GM21576 (cell line): ENCODE measurements around the gene SCML1.

Source experiments
- ATAC-seq: cut with Tn5 transposase; IDR thresholded peaks from one replicate; pipeline ENCODE4 v1.9.1; 2021; ENCODE audit warnings: mild to moderate bottlenecking, moderate library complexity; ENCODE audit not compliant: unreplicated experiment

The SCML1 gene, protein sequence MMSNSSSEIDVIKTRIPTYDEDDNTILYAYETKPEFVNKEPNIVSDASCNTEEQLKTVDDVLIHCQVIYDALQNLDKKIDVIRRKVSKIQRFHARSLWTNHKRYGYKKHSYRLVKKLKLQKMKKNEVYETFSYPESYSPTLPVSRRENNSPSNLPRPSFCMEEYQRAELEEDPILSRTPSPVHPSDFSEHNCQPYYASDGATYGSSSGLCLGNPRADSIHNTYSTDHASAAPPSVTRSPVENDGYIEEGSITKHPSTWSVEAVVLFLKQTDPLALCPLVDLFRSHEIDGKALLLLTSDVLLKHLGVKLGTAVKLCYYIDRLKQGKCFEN

DNA sequence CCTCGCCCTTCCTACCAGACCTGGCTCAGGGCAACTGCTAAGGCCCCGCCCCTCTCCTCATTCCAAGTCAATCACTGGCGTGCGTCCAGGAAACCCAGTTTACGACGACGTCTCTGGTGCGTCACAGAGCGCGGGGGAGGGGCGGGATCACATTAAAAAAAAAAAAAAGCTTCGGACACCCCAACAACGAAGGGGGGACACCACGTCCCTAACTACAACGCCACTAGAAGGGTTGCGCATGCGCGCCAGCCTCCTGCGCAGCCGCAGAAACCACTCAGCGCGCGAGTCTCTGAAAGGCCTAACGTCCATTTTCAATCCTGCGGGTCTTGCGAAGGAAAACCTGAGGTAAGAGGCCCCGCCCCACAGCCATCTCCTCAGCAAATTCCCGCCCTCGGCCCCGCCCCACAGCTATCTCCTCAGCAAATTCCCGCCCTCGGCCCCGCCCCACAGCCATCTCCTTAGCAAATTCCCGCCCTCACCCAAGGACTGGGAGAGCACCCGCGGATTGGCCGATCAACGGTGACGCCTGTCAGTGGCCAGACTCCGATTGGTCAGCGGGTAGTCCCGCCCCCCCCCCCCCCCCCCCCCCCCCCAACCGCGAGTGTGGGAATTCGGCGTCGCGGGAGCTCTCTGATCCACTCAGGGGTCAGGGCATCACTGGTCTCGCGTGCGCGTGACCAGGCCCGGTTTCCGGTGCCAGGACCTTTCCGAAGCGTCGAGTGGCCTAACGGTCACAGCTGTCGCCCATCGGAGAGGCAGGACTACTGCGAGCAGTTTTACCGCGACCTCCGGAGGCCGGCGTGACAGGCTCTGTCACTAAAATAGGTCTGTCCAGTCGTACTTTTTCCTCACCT is at the start of gene SCML1:
Gene SCML1, plus strand, starts transcription at position 638 of the 854 bp plus-strand sequence. CDS start 6,694 bp downstream, outside the sequence.
- peak; percentile 69 for ATAC-seq

DNA sequence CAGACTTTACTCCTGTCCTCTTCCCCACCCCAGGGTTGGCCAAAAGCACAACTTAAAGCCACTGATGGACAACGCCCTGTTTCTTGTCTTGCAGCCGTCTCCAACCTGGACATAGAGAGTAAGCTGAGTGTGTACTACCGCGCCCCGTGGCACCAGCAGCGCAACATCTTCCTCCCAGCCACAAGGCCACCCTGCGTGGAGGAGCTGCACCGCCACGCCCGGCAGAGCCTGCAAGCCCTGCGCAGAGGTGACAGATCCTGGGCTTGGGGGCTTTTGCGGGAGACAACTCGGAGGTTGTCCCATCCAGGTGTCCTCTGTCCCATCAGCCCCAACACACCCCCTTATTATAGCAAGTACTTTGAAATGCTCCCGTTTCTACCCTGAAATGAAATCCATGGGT is 49.6 kb upstream of the SCML1 start:
- no peak for ATAC-seq

DNA sequence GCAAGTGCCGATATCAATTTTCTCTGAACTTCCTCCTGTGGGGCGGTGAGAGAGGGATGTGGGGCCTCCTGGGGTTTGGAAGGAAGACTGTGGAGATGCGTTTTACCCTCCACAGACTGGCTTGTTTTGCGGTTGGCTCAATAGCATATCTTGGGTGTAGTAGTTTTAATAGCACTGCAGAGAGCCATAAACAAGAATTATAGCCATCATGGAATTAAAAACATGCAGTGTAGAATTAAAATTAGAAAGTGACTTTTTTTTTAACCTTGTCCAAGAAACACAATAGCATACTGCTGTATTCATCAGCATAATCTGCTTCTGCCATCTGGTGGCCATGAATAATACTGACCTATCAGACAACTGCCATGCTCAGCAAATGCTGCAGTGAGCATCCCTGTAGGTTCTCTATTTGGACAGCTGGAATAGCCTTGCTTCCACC is 47.3 kb upstream of the SCML1 start:
- ATAC-seq = peak; percentile 84

DNA sequence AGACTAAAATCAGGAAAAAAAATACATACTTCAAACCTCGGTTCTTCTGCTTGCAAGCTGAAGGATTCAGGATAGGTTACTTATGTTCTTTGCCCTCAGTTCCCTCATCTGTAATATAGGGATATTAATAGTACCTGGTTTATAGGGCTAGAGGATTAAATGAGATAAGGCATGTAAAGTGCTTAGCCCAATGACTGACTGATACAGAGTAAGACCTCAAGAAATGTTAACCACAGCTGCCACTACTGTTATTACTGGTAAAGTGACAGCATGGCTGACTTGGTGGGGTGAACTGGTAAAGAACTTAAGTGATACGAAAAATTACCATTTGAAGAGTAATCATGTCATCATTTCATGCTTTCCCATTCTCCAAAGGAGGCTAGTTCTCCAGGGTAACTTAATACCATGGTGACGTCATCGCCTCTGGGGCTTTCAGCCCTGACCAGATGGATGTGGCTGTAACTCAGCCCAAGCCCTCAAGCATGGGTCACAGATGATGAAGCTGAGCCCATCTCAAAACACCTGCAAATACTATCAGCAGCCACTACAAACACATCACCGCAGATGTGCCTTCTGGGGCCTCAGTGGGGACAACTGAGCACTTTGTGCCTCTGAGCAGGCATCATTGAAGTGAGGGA is 44.5 kb upstream of the SCML1 start:
- ATAC-seq = no peak

DNA sequence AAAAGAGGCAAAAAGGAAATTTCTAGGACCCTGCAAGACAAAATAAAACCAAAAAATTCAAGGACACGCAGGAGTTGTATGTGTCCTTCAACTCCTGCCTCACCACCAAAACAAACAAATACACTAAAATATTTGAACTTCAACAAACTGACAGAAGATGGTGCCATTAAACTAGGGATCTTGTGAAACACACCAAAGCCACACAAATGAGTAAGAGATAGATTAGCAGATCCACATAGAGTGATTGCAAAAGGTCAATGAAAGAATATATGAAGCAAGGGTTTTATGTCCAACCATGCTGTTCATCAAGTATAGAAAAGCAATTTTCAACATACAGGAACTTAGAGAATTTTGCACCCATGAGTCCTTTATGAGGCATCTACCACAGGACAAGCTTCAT is 40.1 kb upstream of the SCML1 start:
- ATAC-seq = no peak

DNA sequence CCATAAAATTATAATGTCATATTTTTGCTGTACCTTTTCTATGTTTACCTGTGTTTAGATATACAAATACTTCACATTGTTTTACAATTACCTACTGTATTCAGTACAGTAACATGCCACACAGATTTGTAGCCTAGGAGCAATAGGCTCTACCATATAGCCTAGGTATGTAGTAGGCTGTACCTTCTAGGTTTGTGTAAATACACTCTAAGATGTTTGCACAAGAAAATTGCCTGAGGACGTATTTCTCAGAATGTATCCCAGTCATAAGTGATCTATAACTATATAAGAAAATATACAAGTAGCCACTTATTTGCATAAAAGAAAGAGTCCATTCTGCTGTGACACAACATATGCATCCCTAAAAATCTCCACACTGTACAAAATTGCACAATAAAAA is 36.3 kb upstream of the SCML1 start:
- no peak for ATAC-seq

DNA sequence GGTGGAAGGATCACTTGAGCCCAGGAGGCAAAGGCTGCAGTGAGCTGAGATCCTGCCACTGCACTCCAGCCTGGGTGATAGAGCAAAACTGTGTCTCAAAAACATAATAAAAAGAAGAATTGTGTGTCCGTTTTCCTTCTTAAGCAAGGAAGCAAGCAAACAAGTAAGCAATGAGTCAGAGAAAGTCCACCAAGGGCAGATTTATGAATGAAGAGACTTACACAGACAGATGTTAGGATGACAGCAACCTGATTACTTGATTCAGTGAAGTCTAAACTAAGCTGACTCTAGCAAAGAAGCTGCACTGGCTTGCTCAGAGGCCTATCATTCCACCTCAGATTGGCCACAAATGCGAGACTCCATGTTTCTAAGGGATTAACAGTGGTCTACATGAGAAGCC is 34.1 kb upstream of the SCML1 start:
- ATAC-seq = no peak

DNA sequence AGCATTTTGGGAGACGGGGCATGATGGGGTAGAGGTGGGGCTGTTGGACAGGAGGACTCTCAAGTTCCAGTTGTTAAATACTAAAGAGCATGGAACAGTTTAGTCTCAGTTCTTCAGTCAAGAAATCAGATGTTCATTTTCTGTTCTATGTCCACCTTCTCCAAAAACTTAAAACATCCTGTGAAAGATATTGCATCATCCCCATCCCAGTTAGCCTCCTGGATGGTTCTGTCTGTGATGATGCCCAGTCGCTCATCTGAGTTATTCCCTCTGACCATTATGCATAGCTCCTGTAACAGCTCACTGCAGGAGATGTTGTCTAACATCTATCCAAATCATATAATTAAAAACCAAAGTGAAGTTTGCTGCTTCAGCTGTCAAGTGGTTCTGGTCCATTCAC is 32.1 kb upstream of the SCML1 start:
- no peak for ATAC-seq

DNA sequence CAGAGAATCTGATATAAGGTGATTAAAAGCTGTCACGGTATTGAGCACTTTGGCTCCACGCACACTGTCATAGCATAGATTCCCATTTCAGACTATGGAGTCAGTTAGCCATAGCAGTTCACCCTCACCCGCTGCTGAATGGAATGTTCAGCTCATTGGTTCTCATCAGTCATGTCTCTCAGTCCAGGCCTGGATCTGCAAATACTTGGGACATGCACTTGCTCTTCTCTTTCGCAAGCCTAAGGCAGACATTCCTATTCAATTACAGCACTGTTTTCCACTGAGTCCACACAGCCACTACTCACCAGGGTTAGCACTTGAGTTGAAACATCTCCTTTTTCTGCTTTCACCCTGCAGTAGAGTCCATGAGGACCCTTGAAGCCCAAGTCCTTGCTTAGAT is 30.6 kb upstream of the SCML1 start:
- no peak for ATAC-seq

DNA sequence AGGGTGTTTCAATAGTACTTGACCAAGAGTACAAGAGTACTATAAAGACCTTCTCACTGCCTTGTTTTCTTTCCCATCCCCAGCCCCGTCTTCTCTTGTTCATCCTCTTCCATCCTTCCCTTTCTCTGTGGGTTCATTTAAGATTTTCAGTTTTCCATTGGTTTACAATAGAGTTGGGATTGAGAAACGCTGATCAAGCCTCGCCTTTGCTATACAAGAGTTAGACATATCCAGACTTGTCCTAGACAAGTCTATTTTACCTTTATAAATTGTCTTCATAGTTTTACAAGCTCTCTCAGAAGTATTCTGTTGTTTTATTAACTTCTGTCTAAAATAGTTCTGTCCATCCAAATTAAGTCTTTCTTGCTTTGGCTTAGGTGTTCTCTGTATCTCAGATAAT is 29.6 kb upstream of the SCML1 start:
- no peak for ATAC-seq

DNA sequence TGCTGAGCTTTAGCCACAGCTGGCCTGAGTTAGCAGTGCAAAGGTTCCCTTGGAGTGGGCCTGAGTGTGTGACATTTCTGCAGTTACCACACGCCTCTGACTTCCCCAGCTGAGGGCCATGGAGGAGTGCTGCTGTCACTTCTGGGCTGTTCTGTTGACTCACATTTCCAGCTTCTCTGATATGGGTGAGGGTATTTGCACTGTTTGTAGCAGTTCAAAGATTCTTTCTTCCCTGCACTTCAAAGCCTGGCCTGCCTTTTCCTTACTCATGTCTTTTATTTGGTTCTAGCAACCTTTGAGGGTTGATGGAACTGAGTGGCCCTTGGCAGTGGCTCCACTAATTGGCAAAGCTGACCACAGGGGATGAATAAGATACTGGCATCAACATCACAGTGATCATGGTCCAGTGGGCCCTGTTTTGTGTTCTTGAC is 26.4 kb upstream of the SCML1 start:
- ATAC-seq = no peak

DNA sequence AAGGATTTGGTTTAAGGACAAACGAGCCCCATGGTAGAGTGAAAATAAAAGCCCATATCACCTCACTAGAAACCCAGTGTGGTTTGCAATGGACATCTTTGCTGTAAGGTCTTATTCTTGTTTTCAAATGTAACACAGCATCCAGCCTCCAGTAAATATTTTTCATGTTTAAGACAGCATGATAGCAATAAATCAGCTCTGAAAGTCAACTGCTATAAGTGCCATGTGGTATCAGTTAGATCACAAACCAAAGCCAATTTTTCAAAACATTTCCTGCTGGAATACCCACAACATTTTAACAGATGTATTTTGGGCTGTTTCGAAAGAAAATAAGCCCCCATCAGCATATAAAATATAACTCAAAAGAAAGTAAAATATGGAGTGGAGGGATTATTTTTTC is 24.0 kb upstream of the SCML1 start:
- ATAC-seq = no peak

DNA sequence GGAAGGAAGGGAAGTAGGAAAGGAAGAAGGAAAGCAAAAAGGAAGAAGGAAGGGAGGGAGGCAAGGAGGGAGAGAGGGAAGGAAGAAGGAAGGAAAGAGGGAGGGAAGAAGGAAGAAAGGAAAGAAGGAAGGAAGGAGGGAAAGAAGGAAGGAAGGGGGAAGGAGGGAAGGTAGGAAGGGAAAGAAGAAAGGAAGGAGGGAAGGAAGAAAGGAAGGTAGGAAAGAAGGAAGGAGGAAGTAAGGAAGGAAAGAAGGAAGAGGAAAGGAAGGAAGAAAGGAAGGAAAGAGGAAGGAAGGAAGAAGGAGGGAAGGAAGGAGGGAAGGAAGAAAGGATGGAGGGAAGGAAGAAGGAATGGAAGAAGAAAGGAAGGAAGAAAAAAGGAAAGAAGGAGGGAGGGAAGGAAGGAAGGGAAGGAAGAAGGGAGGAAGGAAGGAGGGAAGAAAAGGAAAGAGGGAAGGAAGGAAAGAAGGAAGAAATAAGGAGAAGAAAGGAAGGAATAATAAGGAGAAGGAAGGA is 18.6 kb upstream of the SCML1 start:
- no peak for ATAC-seq

DNA sequence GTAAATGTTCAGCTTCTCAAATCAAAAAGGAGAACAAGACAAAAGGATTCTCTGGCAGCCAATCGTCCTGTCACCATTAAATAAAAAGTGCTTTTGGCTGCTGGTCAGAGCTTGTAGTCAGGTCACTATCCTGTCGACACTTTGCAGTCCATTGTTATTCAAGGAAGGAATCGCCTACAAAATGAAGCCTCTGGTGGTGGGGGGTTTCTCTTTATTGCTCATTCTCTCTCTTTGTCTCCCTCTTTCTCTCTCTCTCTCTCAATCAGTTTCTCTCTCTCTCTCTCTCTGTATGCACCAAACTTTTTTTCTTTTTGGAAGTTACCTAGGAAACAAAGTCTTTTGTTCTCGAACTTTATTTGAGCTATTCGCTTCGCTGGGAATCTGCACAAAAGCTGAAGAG is 17.6 kb upstream of the SCML1 start:
- no peak for ATAC-seq

DNA sequence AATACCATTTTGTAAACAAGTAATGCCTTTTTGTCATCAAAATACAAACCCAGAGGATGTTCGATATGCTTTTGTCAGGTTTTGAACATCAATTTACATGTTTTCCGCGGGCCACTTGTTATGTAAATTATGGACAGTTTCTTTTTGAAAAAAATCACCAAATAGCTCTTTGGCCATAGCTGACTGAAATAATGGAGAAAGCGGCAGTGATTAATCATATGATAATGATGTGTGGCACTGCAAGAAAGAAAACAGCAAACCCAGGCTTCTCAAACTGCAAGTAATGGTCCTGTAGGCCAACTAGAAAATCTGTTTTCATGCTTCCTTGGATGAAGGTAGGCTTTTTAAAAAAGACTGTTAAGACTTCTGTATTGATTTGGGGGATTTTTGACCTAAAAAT is 15.6 kb upstream of the SCML1 start:
- ATAC-seq = no peak

DNA sequence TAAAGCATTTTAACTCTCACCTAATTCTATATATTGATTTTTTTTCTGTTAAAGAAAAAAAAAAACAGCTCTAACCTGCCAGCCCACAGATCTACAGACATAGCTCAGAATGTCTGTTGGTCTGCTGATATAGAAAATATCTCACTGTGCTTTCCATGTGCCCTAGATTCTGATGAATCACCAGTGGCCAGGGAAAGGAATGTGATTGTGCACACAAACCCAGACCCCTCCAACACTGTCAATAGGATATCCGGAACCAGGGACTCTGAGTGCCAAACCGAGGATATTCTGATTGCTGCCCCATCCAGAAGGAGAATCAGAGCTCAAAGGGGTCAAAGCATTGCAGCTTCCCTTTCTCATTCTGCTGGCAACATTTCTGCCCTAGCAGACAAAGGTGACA is 12.1 kb upstream of the SCML1 start:
- no peak for ATAC-seq

DNA sequence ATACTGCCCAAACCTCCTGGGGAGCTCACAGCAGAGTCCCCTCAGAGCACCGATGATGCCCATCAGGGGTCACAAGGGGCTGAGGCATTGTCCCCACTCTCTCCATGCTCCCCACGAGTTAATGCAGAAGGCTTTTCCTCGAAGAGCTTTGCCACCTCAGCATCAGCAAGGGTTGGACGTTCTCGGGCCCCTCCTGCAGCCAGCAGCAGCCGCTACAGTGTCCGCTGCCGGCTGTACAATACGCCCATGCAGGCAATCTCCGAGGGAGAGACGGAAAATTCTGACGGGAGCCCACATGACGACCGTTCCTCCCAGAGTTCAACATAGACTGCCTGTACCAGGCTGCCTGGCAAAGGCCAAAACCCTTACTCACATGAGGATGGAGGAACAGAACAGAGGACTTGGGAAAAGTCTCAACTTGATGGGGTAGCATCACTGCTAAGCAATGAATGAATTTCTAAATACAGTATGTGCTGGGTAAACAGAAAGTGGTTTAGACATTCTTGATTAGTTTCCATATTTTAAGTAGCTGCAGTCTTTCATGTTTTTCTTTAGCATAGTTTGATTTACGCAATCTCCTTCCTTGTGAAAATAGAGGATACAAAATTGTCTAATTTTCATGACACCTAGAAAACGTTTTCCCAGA is 5.0 kb upstream of the SCML1 start:
- ATAC-seq = no peak

DNA sequence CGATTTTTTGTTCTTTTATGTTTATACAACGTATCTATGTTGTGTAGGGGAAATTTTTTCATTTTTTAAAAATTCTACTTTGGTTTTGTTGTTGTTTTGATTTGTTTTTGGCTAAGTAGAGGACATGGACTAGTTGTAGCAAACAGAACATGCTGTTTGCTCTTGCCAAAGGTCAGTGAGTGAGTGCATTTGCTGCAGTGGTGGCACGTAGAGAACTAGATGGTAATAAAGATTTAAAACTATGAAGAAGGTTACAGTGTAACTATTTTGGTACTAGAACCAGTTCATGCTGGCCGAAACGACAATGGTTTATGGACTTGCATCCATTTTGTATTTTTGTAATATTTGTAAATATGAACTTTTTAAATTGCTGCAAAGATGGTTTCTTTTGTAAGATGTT is 1.9 kb upstream of the SCML1 start:
- no peak for ATAC-seq

DNA sequence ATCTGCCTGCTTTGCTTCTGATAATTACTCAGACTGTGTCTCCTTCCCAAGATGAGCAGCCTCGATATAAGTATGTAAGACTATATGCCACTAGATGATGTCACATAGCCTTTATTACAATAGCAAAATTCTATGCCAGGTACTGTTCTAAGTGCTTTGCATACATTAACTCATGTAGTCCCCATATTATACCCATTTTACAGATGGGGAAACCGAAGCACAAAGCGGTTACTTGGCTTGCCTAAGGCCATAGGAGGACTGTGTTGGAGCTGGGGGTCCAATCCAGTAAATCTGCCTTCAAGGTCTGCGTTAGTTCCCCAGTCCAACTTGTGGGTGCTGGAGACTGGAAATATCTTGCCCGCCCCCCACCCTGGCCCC is 826 bp upstream of the SCML1 start:
- ATAC-seq = no peak

DNA sequence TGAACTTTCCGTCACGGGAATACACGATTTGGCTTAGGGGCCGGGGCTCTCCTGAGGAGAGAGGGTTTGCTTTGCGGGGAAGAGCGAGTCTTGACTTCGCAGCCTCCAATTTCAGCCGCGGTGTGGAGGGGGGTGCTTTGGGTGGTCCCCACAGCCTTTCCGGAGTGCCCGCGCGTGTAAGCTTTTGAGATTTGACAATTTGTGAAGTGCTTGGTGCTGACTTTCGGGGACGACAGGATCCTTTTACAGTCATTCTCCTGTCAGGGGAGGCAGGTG is 355 bp downstream of the SCML1 start:
- no peak for ATAC-seq

DNA sequence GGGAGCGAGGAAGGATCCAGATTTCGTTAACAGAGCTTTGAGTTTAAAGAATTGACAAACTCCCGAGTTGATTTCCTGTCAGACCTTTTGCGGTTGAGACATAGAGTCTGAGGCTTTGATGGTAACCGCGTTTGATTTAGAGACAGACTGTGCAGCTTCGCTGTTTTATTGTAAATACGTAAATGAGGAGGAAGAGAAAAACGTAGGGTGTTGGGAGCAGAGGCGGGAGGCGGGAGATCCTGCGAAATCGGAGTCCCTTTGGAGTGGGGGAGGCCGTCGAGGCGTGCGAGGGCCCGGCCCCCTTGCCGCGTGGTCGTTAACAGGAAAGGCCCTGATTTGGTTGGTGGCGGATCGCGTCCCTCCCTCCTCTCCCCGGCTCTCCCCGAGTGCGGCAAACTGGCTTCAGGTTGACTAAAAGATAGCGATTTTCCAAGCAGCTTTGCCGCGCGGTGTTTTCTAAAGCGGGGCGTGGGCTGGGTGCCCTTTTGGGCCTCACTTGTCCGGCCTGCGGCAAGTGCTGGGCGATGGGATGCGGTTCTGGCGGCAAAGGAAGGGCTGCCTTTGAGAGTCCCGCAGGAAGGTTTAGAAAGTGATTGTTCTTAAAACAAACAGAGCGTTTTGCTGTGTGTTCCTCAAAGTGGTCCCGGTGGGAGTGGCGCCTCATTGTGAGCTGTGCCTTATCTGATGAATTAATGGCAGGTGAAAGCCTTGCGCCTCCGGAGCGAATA is 857 bp downstream of the SCML1 start:
- no peak for ATAC-seq
